Activated gamma-delta T cell treated with Interleukin-2 at 50 U/mL for 16 hours (primary cell): ENCODE results near the gene TBCK.
"Not testable (repeated sequence)": the region's sequence is repeated elsewhere in the genome, so short reads cannot be mapped to it uniquely, and the experiment has no call there.

Experiments used
- DNase-seq: peaks from one replicate; pipeline ENCODE4 v3.0.0-alpha.2; 2020

The TBCK gene

GRCh38 chr4:106208481-106209460, 107.2 kb downstream of the TBCK start:
- no peak for DNase-seq

GRCh38 chr4:106201373-106201772, 114.6 kb downstream of the TBCK start:
- no peak for DNase-seq

GRCh38 chr4:106195435-106195950, 120.5 kb downstream of the TBCK start:
- no peak for DNase-seq

- no peak for DNase-seq
These were observed 121.2 kb downstream of the TBCK start for GRCh38 chr4:106194801-106195200.

GRCh38 chr4:106192131-106192530, 123.9 kb downstream of the TBCK start:
- DNase-seq: no peak

- DNase-seq: no peak
These were observed 129.8 kb downstream of the TBCK start for GRCh38 chr4:106186201-106186600.

GRCh38 chr4:106183551-106183950, 132.5 kb downstream of the TBCK start:
- no peak for DNase-seq

GRCh38 chr4:106172861-106173260, 143.1 kb downstream of the TBCK start:
- no peak for DNase-seq

GRCh38 chr4:106165351-106166010, 150.5 kb downstream of the TBCK start:
- no peak for DNase-seq

GRCh38 chr4:106162278-106162677, 153.7 kb downstream of the TBCK start:
- DNase-seq: no peak

- DNase-seq: no peak
These were observed 155.4 kb downstream of the TBCK start for GRCh38 chr4:106160560-106160959.

- no peak for DNase-seq
These were observed 166.1 kb downstream of the TBCK start for GRCh38 chr4:106149911-106150310.

GRCh38 chr4:106149026-106149425, 167.0 kb downstream of the TBCK start:
- no peak for DNase-seq

GRCh38 chr4:106142616-106143127, 173.3 kb downstream of the TBCK start:
- no peak for DNase-seq

GRCh38 chr4:106140601-106141000, 175.4 kb downstream of the TBCK start:
- no peak for DNase-seq

- DNase-seq: no peak
These were observed 179.2 kb downstream of the TBCK start for GRCh38 chr4:106136777-106137331.

- DNase-seq: no peak
These were observed 184.0 kb downstream of the TBCK start for GRCh38 chr4:106132045-106132444.

- DNase-seq: no peak
These were observed 189.9 kb downstream of the TBCK start for GRCh38 chr4:106126062-106126461.

GRCh38 chr4:106119949-106120555, 196.0 kb downstream of the TBCK start:
- not testable (repeated sequence) for DNase-seq

- no peak for DNase-seq
These were observed 200.0 kb downstream of the TBCK start for GRCh38 chr4:106116025-106116424.

- DNase-seq: no peak
These were observed 201.7 kb downstream of the TBCK start for GRCh38 chr4:106114270-106114669.

- not testable (repeated sequence) for DNase-seq
These were observed 204.1 kb downstream of the TBCK start for GRCh38 chr4:106111778-106112469.
